NK-92 treated with Interleukin-12 subunit alpha and Interleukin-12 subunit beta, amount 100 ng/mL, for 24 hours (cell line): ENCODE measurements around the gene SYNPR.
"Not testable (repeated sequence)": the region's sequence is repeated elsewhere in the genome, so short reads cannot be mapped to it uniquely, and the experiment has no call there.

Experiments used
- DNase-seq: peaks from one replicate; lab custom pipeline; 2025; lab: John Stamatoyannopoulos, UW

The SYNPR gene

DNA sequence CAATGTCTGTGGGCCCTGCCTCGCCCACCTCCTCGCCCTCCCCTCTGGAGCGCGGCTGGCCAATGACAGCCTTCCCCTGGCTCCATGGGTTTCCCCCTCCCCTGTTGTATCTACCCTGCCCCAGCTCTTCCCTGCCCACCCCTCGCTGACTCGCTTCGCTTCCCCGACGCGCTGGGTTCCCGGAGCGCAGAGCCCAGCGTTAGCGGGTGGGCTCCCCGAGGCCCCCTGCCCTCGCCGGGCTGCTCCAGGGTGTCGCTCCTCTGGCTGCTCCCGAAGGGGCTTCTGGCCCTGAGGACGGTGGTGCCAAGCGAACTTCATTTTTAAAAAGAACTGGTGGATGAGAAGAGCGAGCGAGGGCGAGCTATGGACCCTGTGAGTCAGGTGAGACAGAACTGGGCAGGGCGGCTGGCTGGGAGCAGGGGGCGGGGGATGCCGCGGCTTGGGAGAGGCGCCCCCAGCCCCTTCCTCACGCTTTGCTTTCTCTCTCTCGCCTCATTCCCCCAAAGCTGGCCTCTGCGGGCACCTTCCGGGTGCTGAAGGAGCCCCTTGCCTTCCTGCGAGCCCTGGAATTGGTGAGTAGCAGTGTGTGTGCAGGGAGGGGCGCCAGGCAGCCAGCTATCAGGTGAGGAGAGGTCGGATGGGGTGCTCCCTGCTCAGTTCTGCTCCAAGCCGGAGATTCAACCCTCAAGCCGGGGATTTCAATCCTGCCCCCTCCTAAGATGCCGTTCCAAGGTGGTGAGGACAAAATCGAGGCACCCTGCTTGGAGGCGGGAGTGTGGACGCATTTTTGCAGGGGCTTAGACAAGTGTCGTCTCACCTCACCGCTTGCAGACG is at the start of gene SYNPR:
Gene SYNPR, plus strand, starts transcription at position 138 of the 834 bp plus-strand sequence.
- DNase-seq: no peak

DNA sequence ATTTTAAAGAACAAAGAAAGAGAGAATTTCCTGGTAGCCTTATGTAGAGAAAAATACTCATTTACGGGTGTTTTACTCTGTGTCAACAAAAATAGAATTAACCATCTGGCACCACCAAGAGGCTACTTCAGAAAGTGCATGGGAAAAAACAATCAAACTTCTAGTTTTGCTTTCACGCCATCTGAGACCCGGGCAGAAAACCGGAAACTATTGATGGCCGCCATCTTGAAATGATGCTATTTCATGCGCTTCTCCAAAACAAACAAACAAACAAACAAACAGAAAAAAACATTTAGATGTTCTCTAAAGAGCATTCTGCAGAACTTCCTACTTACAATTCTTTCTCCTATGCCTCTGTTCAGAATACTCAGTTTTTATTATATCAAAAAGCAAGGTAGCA is 49.4 kb upstream of the SYNPR start:
- no peak for DNase-seq

DNA sequence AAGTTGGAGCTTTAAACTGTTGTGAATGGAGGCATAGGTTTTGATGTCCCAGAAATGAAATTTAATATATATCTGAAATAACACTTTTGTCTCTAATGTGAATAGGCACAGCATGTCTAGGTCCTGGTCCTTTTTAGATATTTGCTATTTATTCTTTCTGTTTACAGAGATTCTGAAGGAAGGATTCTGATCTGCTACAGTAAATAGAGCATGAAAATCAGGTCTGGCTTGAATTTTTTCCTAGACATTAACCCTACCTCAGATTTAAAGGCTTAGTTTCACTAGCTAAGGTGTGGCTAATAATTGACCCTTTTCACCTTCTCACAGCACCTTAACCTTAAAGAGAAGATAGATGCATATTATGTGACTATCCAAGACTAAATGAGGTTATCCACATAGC is 48.0 kb upstream of the SYNPR start:
- DNase-seq: no peak

DNA sequence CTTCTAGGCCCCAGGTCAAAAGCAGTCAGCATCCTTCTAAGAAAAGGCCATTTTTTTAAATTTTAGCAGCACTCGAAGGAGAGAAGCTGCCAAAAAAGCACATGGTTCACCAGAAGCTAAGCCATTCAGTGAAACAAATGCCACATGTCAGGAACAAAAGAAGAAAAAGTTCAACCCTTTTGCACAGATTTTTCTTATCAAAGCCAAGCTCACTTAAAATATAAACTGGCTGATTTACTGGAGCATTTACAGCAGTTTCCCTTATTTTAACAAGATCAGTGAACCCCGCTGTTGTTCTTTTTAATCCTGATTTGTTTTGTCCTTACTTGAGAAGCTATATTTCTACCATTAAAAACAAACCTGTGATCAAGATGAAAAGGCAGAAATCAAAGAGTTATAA is 46.5 kb upstream of the SYNPR start:
- no peak for DNase-seq

DNA sequence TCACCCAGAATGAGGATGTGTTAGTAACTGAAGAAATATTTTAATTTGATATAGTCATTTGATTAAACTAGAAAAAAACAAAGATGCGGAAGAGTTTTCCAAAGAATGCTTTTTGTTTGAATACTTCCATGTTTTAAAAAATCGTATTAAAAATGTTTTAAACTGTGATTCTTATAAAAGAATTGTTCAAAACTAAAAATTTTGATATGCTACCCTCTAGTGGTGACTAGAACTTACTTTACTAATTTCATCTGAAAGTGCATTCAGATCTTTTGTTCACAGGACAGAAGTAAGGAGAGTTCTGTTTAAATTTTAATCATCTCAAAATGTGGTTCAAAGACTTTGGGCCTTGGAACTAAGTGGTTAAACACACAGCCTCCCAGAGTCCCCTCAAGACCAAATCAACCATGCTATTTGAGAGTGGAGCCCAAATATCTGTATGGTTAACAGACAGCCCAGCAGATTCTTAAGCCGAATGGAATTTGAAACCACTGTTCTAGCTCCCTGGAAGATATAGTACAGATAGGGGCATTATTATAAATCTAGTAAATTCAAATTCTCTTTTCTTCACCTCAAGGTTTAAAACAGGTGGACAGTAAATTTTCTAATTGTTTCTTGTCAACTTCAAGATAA is 45.2 kb upstream of the SYNPR start:
- DNase-seq: no peak

DNA sequence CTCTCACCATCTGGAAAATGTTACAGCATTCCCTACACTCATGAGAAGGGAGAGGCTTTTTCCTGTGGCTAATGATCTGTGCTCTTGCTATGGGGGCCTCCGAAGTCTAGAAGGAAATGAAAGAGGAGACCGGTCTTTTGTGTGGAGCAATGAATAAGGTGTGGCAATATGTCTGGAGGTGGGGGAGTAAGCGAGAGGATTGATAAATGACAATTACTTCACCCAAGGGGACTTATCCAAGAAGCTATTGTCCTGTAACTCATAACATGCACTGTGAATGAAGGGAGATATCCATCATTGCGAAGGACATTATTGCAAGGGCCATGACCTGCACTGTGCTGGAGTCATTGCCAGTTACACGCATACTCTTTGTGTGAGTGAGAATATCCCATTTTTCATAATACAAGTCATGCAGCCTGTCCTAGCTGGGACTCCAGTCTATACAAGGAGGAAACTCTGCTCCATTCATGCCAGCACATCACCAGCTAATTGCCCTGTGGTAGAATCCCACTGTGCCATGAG is 37.7 kb upstream of the SYNPR start:
- DNase-seq: no peak

DNA sequence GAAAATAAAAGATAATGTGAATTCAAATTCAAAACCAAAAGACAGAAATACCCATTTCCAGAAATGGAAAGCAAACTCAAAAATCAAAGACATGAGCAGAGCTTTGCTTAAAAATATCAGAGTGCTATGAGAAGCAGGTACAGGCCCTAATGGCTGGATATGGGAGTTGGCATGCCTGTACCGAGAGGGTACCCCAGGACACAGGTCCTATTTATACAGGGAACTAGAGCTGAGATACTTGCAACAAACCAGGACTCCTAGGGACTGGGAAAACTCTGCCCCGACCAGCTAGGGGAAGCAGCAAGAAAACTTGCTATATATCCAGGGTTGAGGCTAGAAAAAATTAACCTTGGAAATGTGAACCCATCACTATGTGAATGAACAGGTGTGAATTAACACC is 36.0 kb upstream of the SYNPR start:
- no peak for DNase-seq

DNA sequence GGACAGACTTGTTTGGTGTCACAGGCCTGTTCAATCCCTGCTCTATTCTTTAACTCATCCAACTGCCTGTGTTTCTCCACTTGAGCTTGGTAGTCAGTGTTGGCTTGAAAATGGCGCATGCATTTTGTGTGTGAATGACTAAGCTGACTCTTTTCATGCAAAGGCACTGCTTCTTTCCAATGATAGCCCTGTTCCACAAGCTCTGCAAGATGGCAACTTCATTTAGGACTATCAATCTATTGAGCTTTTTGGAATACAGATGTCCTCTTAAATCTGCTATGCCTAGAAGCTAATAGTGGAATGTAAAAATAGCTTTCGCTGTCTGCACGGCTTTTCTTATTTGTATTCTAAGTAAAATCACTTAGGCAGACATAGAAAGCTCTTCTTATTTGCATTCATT is 33.6 kb upstream of the SYNPR start:
- no peak for DNase-seq

DNA sequence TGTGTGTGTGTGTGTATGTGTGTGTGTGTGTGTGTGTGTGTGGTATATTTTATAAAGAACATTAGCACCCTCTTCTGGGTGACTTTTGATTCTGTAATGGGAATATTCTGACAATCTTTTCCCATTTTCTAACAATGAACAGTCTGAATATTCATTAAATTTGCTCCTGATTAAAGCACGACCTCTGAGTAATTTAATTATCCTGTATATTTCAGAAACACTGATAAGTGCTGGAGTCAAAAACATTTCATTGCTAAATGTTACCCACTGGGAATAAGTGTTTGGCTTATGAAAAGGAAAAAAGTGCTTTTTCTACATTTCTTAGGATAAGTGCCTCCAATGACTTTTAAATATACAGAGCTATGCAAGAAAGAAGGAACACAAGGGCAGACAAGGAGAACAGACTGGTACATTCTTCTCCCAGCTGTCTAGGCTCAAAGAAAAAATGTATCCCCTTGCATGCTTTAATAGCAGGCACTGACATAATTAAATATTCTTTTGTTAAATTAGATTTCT is 32.3 kb upstream of the SYNPR start:
- no peak for DNase-seq

DNA sequence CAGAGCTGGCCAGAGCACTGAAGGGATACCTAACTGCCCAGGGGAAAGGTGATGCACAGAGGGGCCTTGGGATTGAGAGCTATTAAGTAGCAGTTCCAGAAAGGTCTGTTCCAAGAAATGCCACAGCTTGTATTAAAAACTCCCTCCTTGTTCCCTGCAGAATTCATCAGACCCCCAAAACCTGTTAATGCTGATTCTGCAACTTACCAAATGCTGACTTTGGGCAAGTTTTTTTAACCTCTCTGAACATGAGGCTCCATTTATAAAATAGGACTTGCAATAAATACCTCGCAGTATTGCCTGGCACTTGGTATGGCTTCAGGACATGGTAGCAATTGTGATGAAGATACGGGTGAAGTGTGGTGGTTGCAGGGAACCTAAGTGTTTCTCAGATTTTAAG is 30.1 kb upstream of the SYNPR start:
- no peak for DNase-seq

DNA sequence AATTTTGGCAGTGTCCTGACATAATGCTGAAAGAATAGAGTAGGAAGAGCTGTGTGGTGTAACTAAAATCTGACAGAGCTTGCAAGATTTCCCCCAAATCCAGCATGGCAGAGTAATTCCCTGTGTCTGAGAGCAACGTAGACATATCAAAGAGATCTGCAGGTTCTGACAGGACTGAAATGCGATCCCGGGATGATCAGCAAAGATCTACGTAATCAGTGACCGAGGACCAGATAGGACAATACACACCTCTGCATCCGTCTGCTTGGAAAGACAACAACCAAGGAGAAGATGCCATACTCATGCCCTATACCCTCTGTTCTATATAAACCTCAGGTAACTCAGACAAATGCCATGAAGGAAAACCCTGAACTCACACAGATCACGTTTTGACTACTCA is 26.6 kb upstream of the SYNPR start:
- no peak for DNase-seq

DNA sequence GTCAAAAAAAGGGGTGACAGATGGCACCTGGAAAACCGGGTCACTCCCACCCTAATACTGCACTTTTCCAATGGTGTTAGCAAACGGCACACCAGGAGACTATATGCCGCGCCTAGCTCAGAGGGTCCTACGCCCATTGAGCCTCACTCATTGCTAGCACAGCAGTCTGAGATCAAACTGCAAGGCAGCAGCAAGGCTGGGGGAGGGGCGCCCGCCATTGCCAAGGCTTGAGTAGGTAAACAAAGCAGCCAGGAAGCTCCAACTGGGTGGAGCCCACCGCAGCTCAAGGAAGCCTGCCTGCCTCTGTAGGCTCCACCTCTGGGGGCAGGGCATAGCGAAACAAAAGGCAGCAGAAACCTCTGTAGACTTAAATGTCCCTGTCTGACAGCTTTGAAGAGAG is 22.3 kb upstream of the SYNPR start:
- DNase-seq: not testable (repeated sequence)

DNA sequence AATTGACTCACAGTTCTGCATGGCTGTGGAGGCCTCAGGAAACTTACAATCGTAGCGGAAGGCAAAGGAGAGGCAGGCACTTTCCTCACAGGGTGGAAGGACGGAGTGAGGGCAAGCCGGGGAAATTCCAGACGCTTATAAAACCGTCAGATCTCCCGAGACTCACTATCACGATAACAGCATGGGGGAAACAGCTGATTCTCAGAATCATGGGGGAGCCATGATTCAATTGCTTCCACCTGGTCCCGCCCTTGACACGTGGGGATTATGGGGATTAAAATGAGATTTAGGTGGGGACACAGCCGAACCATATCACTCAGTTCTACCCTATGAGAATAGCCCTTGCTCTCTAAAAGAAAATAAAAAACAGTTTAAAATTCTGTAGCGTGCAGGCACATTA is 13.4 kb upstream of the SYNPR start:
- DNase-seq: no peak

DNA sequence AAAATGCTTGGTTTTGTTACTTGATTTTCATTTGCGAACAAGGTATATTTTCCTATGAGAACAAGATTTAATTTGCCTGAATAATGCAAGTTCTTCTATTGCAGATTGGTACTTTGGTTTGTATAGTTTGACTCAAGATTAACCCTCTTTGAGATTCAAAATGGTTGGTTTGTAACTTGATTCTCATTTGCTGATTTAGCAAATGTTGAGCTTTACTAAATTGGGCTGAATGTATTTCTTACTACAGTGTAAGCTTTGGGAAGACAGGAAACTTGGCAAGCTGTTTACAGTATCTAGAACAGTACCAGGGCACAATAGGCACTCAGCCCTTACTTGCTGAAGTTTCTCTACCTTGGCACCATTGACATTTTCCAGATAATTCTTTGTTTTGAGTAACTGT is 3.7 kb upstream of the SYNPR start:
- no peak for DNase-seq

DNA sequence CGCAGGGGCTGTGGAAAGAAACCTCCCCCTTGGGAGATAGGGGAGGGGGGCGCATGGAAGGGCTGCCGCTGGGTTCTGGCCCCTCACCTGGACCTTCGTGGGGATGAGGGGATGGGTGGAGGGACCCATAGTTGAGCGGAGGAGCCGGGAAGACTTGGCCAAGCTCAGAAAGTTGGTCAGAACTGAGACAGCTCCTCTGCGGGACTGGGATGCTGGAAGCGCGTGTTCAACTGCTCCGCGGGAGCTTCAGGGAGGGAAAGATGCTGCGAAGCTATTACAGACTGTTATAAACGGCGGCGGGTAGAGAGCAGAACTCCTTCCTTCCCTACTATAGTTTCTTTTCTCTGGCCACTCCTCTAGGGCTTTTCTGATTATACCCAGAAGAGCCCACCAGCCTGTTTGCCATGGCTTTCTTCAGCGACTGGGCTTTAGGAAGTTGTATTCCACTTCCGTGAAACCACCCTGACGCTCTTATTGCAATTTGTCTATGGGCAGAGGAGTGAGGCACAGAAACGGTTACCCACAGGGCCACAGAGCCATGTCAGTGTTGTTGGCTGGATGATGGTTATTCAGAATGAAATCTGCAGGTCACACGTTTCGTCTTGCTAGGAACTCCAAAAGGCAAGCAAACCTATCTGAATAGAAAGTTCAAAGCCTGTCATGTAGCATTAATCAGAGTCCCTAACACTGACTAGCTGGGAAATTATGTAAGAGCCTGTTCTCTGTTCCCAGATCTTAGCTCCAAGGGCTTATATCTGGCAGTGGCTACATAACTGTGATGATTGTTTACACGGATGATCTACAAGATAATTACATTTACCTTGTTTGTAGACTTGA is 1.1 kb downstream of the SYNPR start:
- DNase-seq: no peak

DNA sequence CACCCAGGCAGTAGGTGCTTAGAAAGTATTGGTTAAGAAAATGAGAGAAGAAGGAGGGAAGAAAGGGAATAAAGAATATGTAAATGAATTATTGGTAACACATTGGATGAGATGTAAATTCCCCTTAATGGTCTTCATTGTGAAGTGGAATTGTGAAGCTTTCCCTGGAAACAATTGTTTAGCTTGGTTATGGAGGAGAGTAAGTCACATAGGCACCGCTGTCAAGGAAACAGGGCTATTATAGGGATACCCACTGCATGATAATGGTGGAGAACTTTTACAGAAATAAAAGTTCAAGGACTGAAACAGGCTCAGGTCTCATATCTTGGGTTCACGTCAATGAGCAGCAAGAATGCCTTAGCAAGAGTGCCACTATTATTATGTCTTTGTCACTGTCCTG is 9.5 kb downstream of the SYNPR start:
- no peak for DNase-seq

DNA sequence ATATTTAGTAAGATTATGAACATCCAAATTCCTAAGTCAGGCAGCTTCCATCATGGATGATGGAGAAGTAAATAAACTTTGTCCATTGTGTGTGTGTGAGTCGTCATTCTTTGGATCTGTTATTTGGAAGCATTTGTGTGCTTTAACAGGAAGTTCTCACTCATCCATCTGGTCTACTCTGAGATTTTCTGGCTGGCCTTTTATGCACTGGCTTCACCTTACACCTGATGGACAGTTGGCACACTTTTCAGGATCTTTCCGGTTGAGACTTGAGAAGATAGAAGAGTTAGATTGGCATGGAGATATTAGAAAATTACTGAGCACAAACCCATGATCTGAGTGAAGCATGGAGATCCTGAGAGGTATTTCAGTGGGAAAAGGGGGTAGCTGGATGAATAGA is 12.6 kb downstream of the SYNPR start:
- no peak for DNase-seq

DNA sequence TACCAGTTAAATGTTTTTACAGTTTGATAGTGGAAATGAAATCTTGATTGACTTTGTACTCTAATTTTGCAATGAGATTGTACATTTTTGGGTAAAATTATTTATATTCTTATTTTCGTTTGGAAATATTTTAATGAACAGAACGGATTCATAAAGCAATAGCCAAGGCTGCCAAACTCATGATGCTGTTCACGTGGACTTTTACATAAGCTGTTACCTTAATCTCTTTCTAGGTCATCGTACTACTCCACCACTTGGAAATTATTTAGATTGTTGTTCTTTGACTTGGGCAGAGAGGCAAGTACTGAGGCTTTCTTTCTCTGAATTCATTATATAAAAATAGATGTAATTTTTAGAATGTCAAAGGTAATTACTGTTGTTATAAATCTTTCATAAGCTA is 16.2 kb downstream of the SYNPR start:
- DNase-seq: no peak

DNA sequence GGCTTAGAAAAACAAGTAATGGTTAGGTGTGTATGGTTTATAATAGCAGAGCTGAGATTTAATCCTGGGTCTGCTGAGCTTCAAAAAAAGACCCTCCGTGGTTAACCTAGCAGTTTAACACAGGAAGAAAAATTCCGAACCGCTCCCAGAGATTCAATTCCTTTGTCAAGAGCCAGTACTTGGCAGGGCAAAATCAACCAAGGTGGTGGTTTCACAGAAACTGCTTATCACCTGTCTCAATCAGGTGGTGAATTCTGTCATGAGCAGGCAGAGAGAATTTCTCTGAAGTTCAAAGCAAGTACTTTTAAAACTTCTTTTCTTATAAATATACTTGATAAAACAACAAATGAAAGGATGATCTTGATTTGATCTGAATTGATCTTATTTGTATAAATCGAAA is 17.2 kb downstream of the SYNPR start:
- DNase-seq: no peak

DNA sequence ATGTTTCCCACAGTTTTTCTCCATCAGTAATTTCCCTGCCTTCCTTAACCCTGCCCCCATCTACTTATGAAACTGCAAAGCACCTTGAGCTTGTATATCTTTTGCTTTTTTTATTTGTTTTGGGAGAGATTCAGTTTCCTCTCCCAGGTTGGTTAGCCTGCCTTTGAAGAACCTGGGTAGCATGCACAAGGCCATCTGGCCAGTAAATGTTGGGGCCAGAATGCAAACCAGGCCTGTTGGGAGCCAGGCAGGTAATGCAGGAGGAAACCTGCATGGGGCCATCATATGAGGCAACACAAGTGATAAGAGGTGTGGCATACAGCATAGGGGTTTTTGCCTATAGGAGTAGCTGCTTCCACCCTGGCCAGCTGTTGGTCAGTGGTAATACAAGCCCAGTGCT is 17.7 kb downstream of the SYNPR start:
- DNase-seq: no peak

DNA sequence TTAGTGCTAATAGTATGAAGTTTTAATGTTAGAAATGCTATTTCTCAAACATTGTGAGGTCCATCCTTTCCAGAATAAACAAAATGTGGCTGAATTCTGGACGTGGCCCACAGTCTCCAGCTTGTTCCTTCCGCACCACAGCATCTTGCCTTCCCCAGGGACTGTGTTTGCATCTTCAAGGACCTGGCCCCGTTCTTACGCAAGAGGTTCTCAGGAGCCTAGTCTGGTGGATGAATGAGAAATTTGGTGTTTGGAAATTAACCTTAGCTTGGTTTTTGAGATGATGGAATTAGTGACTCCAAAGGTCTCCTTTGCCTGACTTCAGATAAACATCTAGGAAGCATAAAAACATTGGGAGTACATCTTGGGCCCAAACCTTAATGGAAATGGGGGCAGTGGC is 18.1 kb downstream of the SYNPR start:
- DNase-seq: no peak

DNA sequence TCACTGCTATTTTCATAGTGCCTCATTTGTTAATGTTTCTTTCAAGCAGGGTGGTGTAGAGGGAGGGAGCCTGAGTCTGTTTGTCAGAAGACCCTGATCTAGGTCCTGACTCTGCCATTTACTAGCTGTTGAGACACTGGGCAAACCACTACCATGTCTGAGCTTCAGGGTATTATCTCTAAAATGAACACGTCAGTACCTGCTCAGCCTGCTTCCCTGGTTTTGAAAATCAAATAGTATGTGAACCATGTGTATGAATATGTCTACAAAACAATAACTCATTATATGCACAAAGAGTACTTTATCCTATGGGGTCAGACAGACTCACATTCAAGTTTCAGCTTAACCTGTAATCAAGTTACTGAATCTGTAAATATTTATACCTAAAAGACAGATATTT is 25.1 kb downstream of the SYNPR start:
- DNase-seq: no peak

DNA sequence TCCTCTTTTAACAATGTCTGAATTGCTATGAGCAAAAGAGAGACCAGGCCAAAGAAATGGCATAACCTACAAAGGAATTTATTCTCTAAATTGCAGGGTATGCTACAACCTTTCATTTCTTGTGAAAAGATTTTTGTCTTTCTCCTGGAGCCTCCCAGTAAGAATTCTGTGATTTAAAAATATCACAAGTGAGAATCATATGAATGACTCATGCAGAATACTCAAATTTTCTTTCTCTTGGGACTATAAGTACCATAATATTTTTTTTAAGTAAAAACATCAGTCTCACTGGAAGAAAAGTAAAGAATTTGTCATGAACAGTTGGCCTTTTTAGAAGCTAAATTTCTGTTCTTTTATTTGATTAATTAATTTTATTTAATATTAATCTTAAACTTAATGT is 26.3 kb downstream of the SYNPR start:
- no peak for DNase-seq
